Activated T-cell treated with anti-CD3 and anti-CD28 coated beads, Interleukin-2, amount 50 U/mL, for 48 hours (primary cell): Measurements from ENCODE around the gene ADGRA1.
"Not testable (repeated sequence)": the region's sequence is repeated elsewhere in the genome, so short reads cannot be mapped to it uniquely, and the experiment has no call there.

ENCODE experiments used
- DNase-seq, 2 experiments: peaks; one replicate each; pipeline ENCODE4 v3.0.0-alpha.2; 2020

Gene ADGRA1

DNA sequence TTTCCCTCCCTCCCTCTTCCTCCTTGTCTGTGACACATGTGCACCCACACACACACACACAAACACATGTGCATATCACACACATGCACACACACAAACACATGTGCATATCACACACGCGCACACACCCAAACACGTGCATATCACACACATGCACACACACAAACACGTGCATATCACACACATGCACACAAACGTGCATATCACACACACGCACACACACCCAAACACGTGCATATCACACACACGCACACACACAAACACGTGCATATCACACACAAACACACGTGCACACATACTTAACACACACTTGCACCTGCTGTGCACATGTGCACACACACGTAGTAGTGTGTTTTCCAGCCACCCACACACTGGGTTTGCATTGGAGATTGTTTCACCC is 42.9 kb downstream of the ADGRA1 start:
- DNase-seq = no peak

DNA sequence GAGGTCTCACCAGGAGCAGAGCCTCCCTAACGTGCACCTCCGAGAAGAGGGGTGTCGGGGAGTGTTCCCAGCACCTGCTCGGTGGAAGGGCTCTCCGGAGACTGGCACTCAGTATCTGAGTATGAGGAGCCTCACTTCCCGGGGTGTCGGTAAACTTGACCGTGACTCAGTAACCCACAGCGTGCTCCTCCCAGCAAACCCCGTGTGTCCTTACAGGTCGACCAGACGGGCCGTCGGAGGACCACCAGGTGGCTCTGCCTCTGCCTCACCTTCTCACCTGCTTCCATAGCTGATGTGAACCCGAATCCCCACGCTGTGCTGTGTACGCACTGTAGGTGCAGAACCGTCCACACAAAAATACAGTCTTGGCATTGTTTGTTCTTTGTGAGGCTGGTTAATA is 43.3 kb downstream of the ADGRA1 start:
- DNase-seq = no peak

DNA sequence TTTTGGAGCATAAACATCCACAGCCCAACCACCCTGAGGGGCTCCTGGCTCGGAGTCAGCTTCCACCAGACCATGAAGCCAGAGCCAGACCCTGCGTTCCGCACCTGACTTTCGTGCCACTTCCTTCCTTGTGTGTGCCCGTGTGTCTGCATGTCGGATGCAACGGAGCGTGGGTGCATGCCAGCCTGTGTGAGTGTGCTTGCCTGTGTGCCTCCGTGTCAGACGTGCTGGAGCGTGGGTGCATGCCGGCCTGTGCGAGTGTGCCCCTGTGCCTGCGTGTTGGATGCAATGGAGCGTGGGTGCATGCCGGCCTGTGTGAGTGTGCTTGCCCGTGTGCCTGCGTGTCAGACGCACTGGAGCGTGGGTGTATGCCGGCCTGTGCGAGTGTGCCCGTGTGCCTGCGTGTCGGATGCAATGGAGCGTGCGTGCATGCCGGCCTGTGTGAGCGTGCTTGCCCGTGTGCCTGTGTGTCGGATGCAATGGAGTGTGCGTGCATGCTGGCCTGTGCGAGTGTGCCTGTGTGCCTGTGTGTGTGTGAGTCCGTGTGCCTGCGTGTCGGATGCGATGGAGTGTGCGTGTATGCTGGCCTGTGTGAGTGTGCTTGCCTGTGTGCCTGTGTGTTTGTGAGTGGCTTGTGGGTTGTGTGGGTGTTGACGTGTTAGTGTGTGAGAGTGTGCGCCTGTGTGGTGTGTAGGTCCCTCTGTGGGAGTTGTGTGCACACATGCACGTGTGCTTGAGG is 44.2 kb downstream of the ADGRA1 start:
- DNase-seq = no peak

GRCh38 chr10:133132473-133133291 is 45.0 kb downstream of the ADGRA1 start:
- no peak for DNase-seq

DNA sequence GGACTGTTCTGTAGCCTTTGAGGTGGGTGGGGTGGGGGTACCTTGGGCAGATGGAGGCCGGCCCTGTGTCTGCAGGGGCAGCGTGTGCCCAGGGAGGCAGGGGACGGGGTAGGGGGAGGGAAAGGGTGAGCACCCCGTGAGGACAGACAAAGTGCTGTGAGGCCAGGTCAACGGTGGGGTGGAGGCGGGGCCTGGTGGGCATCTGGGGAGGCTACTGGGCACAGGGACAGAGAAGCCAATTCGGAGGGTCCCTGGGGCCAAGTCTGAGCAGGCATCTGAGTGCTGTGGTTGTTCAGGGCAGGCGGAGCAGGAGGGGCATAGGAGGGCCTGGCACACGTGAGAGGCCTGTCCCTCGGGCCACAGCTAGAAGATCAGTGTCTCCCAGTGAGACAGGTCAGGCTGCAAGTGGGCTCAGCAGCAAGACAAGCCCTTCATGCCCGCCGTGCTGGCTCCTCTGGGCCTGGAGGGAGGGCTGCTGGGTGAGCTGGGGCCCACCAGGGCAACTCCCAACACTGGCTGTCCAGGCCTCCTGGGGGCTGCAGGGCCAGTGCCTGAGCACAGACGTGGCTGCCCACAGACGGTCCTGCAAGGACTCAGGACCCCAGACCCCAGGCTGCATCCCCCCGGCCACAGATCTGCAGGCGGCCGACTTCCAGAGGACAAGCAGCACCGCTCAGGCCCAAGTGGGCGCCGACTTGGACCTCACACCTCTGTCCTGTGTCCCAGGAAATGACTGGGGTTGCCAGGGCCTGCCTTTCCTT is 45.9 kb downstream of the ADGRA1 start:
- DNase-seq = no peak

DNA sequence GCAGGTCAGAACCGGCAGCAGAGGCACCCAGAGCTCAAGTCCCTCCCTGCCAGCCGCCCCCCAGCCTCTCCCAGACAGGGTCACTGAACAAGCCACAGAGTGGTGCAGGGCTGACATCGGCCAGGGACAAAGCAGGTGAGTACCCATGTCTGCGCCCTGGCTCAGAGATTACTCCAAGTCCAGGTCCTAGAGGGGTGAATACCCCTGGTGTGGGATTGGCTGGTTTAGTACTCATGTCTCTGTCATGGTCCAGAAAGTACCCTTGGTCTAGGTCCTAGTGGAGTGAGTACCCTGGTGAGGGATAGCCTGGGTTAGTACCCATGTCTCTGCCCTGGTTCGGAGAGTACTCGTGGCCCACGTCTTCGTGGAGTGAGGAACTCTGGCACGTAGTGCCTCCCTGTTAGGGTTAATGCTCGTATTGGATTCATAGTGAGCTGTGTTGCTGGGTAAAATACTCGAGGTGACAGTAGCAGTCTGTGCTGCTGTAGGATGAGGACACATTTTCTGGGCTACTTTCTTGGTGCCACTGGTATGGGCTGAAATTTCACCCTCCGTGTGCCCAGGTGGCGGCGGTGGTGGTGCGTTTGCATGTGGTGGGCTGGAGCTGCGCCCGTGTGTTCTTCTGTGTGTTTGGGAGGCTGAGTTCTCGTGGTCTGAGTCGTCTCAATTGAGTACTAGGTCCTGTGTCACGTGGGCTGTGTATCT is 46.8 kb downstream of the ADGRA1 start:
- no peak for DNase-seq

- DNase-seq = no peak
These were observed 47.4 kb downstream of the ADGRA1 start for GRCh38 chr10:133135116-133135465.

GRCh38 chr10:133137486-133138145 is 49.9 kb downstream of the ADGRA1 start:
- not testable (repeated sequence) for DNase-seq

DNA sequence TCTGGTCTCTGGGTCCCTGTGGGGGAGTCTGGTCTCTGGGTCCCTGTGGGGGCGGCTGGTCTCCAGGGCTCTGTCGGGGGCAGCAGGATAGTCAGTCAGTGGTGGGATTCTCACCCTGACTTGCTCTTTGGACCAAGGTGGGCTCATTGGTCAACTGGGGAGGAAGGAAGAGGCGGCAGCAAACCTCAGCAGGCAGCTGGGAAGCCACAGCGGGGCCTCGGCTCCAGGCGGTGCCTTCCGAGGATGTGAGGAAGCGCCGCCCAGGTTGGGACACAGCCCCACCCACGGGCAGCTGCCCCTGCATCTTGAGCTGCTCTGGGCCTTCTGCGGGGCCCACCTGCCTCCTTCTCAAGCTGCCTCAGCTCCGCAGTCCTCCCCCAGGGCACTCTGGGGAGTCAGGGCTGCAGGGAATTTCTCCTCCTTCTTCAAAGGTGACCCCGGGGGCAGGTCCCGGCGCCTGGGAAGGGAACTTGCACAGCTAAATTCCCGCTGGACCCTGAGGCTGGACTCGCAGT is 51.9 kb downstream of the ADGRA1 start:
- no peak for DNase-seq

DNA sequence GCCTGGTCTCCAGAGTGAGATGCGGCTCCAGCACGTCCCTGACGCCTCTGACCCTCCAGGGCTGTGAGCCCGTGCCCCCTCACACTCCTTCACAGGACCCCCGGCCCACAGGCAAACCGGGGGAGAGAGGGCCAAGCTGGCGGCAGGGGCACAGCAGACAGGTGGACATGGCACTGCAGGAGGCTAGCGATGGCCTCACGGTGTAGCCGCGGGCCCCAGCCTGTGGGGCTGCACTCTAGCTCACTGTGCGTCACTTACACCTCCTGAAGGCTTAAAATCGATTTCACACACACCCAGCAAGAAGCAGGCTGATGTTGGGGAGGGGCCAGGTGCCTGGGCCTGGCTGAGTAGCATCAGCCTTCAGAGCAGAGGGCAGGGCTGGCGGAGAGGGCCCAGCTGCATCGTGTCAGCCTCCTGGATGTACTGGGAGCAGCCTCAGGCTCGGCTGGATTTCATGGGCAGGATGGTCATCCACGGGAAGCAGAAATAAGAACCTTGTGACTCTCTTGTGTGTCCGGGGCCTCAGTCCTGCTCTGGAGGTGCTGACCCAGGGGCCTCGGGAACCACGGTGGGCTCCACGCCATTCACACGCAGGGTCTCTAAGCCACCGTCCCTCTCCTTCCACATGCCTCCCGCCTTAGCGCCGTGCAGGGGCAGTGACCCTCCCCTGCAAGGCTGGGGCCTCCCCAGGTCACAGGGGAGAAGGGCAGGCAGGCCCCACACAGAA is 52.9 kb downstream of the ADGRA1 start:
- DNase-seq = no peak

DNA sequence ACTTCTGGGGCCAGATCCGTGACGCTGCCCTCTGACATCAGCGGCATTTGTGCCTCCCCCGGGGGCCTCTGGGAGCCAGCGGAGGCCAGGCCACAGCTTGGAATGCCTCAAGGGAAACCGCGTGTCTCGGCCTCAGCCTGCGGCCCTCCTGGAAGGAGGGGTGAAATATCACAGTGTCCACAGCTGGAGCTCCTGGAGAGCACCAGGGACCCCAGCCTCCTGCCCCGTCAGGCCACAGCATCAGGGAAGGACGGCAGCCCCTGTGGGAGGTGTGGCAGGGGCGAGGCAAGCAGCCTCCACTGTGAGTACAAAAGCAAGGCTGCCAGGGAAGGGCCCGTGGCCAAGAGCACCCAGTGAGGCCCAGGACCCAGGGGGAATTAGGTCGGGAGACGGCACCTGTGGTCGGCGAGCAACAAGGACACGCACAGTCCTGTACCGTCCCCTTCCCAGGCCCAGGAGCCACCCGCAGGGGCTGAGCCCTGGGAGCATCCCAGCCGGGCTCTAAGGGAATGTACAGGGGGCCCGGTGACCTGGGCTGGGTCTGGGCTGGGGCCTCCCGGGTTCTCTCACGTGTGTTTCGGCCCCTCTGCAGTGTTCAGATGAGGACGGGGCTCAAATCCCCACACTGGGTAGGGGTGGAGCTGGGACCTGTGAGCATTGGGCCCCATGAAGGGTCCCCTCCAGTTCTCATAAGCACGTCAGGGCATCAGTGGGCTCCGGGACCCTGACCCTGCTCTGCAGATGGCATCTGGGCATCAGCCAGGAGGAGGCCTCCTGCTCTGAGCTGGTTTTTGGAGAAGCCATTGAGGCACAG is 53.6 kb downstream of the ADGRA1 start:
- no peak for DNase-seq

GRCh38 chr10:133141958-133142340 is 54.2 kb downstream of the ADGRA1 start:
- no peak for DNase-seq

GRCh38 chr10:133142523-133143199 is 54.9 kb downstream of the ADGRA1 start:
- DNase-seq = peak in 1 of 2 experiments; percentile 13

DNA sequence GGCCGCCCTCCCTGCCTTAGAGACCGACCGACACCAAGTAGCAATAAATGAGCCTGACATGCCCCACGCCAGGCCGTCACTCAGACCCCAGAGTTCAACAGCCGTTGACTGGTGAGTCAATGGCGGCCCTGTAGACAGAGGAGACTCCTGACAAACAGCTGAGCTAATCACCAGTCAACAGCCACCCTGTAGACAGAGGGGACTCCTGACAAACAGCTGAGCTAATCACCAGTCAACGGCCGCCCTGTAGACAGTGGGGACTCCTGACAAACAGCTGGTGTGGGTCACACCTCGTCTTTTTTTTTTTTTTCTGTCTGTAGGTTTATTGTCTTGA is 55.4 kb downstream of the ADGRA1 start:
- no peak for DNase-seq

DNA sequence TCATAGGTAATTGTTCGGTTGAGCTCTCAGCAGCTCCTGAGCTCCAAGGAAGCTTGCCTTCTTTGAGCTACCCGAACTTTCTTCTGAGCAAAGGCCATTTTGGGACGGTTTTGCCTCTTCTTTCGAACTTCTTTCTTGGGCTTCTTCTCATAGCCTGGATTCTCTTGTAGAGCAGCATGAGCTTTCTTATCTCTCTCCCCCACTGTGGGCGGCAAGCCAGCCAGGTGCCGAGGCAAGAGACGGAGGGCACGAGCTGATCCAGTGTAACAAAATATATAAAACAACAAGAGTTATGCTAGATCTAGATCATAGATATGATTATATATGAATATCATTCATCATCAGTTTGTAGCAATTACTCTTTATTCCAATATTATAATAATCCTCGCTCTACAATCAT is 55.8 kb downstream of the ADGRA1 start:
- peak in 1 of 2 experiments; percentile 13 for DNase-seq

DNA sequence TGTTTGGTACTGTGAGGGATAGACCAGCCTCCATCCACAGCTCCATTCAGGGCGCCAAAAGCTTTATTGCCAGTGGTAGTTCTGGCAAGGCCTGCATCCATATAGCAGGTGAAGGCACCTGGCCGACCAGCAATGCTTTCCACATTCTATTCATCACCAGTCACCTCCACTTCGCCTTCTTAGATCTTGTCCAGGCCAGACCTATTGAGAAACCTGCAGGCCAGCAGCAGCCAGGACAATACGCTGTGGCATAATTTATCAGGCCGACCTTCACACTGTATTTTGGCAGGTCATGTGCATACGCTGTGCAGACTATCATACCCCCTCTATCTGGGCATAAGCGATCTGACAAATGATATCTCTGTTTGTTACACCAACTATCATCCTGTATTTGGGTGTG is 57.0 kb downstream of the ADGRA1 start:
- peak in 1 of 2 experiments; percentile 11 for DNase-seq

DNA sequence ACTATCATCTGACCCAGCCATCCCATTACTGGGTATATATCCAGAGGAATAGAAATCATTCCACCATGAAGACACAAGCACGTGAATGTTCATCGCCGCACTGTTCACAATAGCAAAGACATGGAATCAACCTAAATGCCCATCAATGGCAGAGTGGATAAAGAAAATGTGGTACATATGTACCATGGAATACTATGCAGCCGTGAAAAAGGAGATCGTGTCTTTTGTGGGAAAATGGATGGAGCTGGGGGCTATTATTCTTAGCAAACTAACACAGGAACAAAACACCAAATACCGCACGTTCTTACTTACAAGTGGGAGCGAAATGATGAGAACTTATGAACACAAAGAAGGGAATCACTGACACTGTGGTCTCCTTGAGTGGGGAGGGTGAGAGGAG is 62.5 kb downstream of the ADGRA1 start:
- no peak for DNase-seq

DNA sequence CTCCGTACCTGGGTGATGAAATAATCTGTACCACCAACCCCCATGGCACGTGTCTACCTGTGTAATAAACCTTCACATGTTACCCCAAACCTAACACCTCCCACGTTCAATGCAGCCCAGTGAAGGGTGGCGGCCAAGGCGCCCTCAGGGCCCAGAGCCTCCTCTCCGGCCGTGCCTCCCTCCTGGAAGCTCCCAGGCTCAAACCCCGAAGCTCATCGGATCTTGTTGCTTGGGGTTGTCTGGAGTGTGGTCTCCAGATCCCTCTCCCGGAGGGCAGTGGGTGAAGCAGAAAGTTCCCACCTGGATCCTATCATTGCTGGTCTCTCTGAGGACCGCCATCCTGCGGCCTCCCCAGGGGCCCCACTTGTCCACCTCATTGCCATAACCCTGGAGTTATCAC is 62.9 kb downstream of the ADGRA1 start:
- no peak for DNase-seq

DNA sequence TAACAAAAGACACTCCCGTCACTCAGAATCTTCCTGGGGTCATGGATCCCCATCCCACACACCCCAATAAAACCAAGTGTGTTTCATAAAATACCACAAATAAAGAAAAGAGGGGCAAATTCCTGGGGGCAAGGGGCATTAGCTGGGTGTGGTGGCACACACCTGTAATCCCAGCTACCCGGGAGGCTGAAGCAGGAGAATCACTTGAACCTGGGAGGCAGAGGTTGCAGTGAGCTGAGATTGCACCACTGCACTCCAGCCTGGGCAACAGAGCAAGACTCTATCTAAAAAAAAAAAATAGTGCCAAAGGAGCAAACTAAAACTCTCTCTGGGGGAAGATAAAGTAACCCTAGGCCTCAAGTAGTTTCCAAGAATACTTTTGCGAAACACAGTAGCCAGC is 63.3 kb downstream of the ADGRA1 start:
- not testable (repeated sequence) for DNase-seq

DNA sequence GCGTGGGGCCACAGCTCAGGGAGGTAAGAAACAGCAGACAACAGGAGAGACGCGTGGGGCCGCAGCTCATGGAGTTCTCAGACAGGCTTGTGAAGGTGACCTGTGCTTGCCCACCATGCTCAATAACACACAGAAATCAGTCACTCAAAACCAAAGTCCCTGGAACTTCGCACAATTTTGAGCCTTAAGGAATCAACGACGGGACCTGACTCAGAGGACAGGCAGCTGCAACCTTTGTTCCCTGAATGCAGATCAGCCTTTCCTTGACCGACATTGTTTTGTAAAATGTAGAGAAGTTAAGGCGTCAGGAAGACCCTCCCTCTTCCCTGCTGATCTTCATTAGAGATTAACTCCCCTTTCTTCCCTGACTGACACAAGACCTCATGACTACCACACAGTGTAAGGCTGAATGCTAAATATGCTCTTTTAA is 63.8 kb downstream of the ADGRA1 start:
- no peak for DNase-seq
